Keratinocyte (primary cell): Measurements from ENCODE around the gene GPR158.

Source experiments
- EZH2 ChIP-seq: IDR thresholded peaks from one replicate; pipeline ENCODE4 v1.6.1; 2012; ENCODE audit warnings: inconsistent platforms, mild to moderate bottlenecking, low read length, moderate library complexity
- TF ChIP-seq, protein P1 (sequence below), 3 experiments: IDR thresholded peaks in 1 of 3; conservative IDR thresholded peaks in 1 of 3; optimal IDR thresholded peaks in 1 of 3; 2 replicates in 2 of 3; 3 replicates in 1 of 3; pipeline versions ENCODE3 to v1.5.1; 2011; ENCODE audit warnings: low read length in 3 of 3, mild to moderate bottlenecking in 3 of 3, moderate library complexity in 2 of 3, control low read depth in 1 of 3, inconsistent platforms in 1 of 3; ENCODE audit not compliant: insufficient read depth in 2 of 3; ENCODE audit errors: extremely low read depth in 1 of 3

- TF ChIP-seq, protein P1, sequence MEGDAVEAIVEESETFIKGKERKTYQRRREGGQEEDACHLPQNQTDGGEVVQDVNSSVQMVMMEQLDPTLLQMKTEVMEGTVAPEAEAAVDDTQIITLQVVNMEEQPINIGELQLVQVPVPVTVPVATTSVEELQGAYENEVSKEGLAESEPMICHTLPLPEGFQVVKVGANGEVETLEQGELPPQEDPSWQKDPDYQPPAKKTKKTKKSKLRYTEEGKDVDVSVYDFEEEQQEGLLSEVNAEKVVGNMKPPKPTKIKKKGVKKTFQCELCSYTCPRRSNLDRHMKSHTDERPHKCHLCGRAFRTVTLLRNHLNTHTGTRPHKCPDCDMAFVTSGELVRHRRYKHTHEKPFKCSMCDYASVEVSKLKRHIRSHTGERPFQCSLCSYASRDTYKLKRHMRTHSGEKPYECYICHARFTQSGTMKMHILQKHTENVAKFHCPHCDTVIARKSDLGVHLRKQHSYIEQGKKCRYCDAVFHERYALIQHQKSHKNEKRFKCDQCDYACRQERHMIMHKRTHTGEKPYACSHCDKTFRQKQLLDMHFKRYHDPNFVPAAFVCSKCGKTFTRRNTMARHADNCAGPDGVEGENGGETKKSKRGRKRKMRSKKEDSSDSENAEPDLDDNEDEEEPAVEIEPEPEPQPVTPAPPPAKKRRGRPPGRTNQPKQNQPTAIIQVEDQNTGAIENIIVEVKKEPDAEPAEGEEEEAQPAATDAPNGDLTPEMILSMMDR (optimal IDR thresholded peaks at IDR 0.05 in 1 of 3, IDR thresholded peaks at IDR 0.05 in 1 of 3, conservative IDR thresholded peaks at IDR 0.05 in 1 of 3; ENCODE audit: extremely low read depth in 1 of 3, insufficient read depth in 2 of 3, low read length in 3 of 3): no peak
- TF ChIP-seq EZH2: no peak
Observed at GRCh38 chr10:25633542-25633941, 458.7 kb downstream of the GPR158 start.
